ENCODE data around the gene SHF. TPM values are rescaled to one million over a fixed set of nuclear protein-coding genes. Genes with fewer than 3 reads are reported as not detected.

Gene SHF
- total RNA-seq, 4 donors from 2014 or later, result 1.5 to 37.5 (median 24.1) TPM

- intact Hi-C loops (cut with DNase I; ENCODE audit: low total_unique reads), result no loop called here
- H3K27me3 ChIP-seq, result no peaks in the 10 kb centered on the region
These were observed 18.8 kb downstream of the SHF start for GRCh38 chr15:45168751-45169551.

GRCh38 chr15:45168286-45168685 is 19.5 kb downstream of the SHF start:
- H3K9me3 ChIP-seq, result no peaks in the 10 kb centered on the region
- peak overlapping the region; percentile 97 to 98 for H3K27ac ChIP-seq
- intact Hi-C loops (cut with DNase I; ENCODE audit: low total_unique reads), result no loop called here
- H3K36me3 ChIP-seq, result no peaks in the 10 kb centered on the region
- no peak for DNase-seq
- no peak for TF ChIP-seq POLR2A (IDR thresholded peaks at IDR 0.05)
- no peak for TF ChIP-seq CTCF (IDR thresholded peaks at IDR 0.05)
- H3K4me3 ChIP-seq, result no peak overlapping the region
- H3K4me1 ChIP-seq, result no peaks in the 10 kb centered on the region
- no peaks in the 10 kb centered on the region for H3K27me3 ChIP-seq

More at GRCh38 chr15:45168751-45169551, 18.8 kb downstream of the SHF start:
- H3K4me1 ChIP-seq, result no peaks in the 10 kb centered on the region
- no peak overlapping the region for H3K4me3 ChIP-seq
- TF ChIP-seq CTCF (IDR thresholded peaks at IDR 0.05) (no peak), POLR2A (IDR thresholded peaks at IDR 0.05) (no peak)
- H3K27ac ChIP-seq, result no peak overlapping the region
- H3K36me3 ChIP-seq, result no peaks in the 10 kb centered on the region
- H3K9me3 ChIP-seq, result no peaks in the 10 kb centered on the region
- DNase-seq, result no peak

- Histone ChIP-seq H3K36me3 (no peaks in the 10 kb centered on the region), H3K4me1 (no peaks in the 10 kb centered on the region), H3K9me3 (no peaks in the 10 kb centered on the region), H3K27ac (peak overlapping the region; percentile 97 to 98), H3K4me3 (peak overlapping the region; percentile 49 to 68), H3K27me3 (no peaks in the 10 kb centered on the region)
- DNase-seq, result no peak
- no peak for TF ChIP-seq POLR2A (IDR thresholded peaks at IDR 0.05)
- no peak for TF ChIP-seq CTCF (IDR thresholded peaks at IDR 0.05)
- intact Hi-C loops (cut with DNase I; ENCODE audit: low total_unique reads), result no loop called here
These were observed 20.0 kb downstream of the SHF start for GRCh38 chr15:45167631-45168205.

DNA sequence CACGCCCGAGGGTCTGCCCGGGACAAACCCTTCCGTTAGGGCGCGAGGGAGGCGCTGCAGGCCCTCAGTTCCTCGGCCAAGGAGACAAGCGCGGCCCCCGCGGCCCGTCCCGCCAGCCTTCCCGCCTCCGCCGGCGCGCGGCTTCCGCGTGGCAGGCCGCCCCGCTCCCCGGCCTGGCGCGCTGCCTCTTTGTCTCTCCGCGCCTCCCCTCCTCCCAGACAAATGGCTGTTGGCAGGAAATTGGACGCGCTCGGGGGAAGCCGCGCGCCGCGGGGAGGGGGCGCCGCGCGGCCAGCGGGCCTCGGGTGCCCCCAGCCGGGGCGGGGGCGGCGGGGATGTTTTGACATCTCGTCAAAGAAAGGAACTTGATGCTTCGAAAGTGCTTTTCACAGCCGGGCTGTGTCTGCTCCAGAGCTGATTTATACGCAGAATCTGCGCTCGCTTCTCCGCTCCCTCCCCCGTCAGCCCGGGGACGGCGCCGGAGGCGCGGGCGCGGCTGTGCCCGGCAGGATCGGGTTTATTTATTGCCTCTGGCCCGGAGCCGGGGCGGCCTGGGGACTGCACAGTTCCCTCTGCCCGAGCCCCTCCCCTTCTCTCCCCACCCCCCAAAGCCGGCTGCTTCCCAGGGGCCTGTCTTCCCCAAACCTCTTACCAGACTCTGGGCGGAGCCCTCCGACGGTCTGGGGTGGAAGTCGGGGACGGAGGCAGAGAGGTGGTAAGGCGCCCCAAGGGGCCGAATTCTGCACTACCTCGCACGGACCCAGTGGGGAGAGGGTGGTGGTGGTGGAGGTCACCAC is 20.7 kb downstream of the SHF start:
- Histone ChIP-seq H3K36me3 (no peaks in the 10 kb centered on the region), H3K27ac (peak overlapping the region; percentile 97 to 98), H3K4me1 (no peaks in the 10 kb centered on the region), H3K27me3 (no peaks in the 10 kb centered on the region), H3K4me3 (peak overlapping the region; percentile 49 to 68), H3K9me3 (no peaks in the 10 kb centered on the region)
- intact Hi-C loops (cut with DNase I; ENCODE audit: low total_unique reads), result no loop called here
- DNase-seq, result peak; percentile 89 to 91
- TF ChIP-seq CTCF (IDR thresholded peaks at IDR 0.05), result peak; percentile 38 to 81 (median 62)
- peak in 1 of 2 donors; percentile 48 for TF ChIP-seq POLR2A (IDR thresholded peaks at IDR 0.05)
